HG03558 (cell line): ENCODE measurements around the gene PAQR6.

Experiments
- ATAC-seq: cut with Tn5 transposase; IDR thresholded peaks from one replicate; pipeline ENCODE4 v1.9.1; 2021; ENCODE audit warnings: moderate number of reproducible peaks; ENCODE audit not compliant: unreplicated experiment; ENCODE audit errors: extremely low read depth

The PAQR6 gene, protein sequence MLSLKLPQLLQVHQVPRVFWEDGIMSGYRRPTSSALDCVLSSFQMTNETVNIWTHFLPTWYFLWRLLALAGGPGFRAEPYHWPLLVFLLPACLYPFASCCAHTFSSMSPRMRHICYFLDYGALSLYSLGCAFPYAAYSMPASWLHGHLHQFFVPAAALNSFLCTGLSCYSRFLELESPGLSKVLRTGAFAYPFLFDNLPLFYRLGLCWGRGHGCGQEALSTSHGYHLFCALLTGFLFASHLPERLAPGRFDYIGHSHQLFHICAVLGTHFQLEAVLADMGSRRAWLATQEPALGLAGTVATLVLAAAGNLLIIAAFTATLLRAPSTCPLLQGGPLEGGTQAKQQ

DNA sequence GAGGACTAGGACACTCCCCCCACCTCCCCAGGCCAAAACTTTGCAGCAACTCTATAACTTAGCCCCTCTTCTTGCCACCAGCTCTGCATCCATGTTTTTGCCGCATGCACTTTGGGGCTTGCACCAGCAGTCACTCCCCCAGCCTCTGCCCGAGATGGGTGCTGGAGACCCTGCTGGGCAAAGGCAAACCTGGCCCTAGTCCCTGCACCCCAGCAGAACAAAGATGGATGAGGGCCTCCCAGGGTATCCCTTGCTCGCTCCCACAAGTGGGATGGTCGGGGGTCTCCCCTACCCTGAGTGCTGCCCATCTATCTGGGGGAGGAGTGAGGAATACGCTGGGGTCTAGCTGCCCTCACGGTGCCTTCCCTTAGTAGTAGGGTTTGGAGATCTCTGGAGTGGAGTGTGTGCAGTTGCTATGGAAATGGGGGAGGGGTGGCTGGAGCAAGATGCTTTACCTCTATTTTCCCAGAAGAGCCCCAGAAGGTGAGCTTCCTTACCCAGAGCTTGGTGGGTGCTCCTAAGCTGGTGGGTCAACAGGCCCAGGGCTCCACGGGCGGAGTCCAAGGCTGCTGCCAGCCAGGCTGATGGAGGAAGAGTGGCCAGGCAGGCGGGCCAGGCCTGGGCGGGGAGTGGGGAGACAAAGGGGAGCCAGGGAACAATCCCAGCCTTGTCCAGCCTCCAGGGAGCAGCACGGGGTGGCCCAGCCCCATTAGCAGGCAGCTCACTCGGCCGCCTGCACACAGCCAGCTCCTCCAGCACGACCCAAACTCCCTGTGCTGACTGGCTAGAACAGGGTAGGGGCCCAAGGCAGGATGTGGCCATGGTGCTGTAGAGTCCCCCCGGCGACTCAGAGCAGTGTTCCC, at the start of gene PAQR6:
Gene PAQR6 (minus strand): TSS at position 597 of the 863 bp plus-strand sequence. CDS start 1,325 bp downstream, outside the sequence.
- no peak for ATAC-seq

DNA sequence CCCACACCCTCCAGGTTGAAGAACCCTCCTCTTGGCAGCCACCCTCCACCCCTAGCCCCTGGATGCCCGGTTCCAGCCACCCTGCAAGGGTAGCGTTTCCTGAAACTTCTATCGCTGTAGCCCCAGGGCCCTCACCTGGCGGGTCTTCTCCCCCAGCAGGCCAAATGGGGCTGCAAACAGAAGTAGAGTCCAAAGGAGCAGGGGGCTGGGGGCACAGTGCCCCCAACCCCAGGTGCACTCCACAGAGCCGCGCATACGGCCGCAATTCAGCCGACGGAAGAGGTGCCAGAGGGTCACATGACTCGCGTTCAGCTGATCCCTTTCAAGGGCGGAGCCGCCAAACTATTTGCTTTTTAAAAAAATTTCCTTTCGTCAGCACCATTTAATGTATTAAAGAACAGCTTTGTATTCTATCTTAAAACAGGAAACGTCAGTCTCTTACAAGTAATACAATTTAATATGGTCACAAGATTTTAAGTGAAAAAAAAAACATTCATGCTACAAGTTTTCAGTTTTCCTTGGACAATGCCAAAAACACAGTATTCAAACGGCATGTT, 47.6 kb upstream of the PAQR6 start, which contains the start of gene GLMP:
Gene GLMP (minus strand): TSS at position 289 of the 557 bp plus-strand sequence. CDS start 34 bp downstream, at position 255.
- no peak for ATAC-seq

DNA sequence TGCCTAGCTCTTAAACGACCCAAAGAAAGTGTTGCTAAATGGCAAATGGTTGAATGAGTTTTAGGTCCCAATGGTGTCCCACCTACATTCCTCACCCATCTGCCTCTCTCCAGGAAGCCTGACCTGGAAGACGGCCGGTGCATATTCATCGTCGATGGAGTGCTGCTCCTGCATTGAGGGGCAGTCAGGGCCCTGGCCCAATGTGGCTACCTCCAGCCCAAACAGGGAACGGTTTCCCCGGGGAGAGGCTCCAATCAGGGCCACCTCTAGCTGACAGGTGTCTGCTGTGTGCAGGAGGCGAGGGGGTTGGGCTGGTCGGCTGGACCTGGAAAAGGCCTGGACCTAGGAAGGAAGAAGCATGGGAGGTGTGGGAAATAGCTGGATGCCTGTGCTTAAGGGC, 46.0 kb upstream of the PAQR6 start:
- ATAC-seq = no peak

DNA sequence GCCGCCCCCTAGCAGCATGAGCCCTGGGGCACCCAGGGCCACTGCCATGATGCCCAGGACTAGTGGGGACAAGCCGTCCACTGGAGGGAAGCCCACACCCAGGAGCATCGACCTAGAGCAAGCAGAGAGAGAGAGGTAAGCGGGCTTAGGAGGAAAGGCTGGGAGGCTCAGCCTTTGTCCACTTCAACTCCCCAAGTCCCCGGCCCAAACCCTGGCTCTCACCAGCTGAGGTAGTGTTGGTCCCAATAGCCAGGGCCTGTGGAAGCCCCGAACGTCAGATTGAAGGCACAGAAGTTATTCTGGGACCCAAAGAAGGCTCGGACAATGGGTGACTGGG, 45.2 kb upstream of the PAQR6 start:
- no peak for ATAC-seq

DNA sequence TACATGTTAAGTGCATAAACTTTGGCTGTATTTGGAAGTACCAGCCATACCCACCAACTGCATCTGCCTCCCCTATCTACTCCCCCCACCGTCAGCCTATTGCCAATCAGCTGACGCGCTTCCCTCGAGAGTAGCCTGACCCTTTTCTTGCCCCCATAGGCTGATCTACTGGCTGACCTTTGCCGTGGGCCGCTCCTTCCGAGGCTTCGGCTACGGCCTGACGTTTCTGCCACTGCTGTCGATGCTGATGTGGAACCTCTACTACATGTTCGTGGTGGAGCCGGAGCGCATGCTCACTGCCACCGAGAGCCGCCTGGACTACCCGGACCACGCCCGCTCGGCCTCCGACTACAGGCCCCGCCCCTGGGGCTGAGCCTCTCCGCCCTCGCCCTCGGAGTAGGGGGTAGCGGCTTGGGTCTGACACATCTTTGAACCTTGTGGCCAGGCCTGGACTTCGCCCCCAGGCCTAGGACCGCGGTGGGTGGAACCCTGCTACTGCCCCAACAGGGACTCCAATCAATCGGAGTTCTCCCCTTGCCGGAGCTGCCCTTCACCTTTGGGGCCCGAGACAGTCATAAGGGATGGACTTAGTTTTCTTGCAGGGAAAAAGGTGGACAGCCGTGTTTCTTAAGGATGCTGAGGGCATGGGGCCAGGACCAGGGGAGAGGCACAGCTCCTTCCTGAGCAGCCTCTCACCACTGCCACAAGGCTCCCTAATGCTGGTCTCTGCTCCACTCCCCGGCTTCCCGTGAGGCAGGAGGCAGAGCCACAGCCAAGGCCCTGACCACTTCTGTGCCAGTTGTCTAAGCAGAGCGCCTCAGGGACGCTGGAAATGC, 43.6 kb upstream of the PAQR6 start:
- ATAC-seq = no peak

DNA sequence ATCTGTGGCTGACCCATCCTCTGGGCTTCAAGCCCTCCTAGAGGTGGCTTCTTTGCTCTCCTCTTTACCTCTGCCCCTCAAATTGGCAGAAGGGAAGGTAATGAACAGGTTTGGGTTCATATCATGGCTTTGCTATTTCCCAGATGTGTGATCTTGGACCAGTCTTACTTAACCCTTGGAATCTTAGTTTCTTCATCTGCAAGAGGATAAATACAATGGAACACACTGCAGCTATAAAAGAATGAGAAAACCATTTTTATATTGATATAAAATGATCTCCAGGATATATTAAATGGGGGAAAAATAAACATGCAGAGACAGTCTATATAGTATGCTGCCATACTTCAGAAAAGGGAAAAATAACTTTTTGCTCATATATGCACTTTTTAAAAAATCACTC, 42.0 kb upstream of the PAQR6 start:
- no peak for ATAC-seq

DNA sequence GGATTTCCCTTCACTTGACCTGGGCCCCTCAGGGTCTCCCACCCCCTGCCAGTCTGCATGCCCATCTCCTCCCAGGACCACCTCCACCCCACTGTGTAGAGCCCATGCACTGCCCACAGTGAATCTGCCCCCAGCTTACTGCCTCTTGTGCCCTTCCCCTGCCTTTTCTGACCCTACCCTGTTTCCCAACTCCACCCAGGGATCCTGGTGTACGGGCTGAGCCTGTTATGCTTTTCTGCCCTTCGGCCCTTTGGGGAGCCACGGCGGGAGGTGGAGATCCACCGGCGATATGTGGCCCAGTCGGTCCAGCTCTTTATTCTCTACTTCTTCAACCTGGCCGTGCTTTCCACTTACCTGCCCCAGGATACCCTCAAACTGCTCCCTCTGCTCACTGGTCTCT, 38.2 kb upstream of the PAQR6 start:
- no peak for ATAC-seq

DNA sequence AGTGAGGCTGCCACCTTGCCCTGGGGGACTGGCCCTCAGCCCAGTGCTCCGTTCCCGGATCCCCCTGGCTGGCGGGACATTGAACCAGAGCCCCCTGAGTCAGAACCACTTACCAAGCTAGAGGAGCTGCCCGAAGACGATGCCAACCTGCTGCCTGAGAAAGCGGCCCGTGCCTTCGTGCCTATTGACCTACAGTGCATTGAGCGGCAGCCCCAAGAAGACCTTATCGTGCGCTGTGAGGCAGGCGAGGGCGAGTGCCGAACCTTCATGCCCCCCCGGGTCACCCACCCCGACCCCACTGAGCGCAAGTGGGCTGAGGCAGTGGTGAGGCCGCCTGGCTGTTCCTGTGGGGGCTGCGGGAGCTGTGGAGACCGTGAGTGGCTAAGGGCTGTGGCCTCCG, 37.6 kb upstream of the PAQR6 start:
- no peak for ATAC-seq

DNA sequence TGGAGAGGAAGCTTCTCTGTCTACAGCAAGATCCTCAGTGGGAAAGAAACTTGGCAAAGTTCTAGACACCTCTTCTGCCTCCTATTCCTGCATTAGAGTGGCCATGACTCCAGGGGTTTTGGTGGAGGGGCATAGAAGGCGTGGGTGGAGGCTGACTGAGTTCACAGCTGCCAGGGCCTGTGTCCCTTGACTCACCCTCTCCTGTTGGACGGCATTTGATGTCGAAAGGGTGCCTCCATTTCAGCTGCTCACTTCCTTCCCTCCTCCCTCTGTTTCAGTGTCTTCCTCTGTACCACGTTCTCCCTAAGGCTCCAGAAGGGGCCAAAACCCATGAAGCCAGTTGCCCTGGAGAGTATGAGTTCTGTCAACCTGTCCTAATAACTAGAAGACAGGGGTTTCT, 36.9 kb upstream of the PAQR6 start:
- ATAC-seq = no peak

DNA sequence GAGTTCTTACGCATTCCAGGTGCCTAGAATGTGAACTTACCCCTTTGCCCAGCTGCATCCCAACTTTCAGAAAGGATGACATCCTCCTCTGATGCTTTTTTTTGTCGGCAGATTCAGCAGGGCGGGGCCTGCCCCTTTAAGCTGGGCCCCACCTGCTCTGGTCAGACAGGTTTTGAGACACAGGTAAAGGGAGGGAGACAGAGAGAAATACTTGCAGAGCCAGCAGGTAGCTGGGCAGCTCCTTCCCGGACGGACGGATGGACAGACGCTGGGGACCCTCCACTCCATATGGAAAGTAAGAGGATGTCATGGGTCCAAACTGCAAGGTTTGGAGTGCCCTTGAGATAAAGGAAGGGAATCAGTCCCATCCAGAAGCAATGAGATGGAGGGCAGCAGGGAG, 36.3 kb upstream of the PAQR6 start, which contains the start of gene TMEM79:
Gene TMEM79 (plus strand): TSS at position 214 of the 400 bp plus-strand sequence. CDS start 902 bp downstream, outside the sequence.
- no peak for ATAC-seq

DNA sequence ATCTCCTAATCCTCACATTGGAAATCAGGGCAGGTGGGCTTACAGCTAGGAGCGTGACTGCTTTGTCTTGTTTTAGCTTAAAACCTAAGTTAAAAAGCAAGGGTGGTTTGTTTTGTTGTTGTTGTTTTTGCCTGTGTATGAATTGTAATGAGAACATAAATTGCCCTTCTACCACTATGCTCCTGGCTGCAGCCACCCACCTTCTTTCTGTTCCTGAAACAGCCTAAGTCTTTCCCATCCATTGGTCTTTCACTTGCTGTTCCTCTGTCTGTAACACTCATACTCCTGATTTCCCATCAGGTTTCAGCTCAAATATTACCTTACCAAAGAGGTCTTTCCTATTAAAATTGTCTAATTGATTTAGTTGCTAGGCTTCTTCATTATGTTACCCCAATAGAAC, 35.7 kb upstream of the PAQR6 start:
- ATAC-seq = no peak

DNA sequence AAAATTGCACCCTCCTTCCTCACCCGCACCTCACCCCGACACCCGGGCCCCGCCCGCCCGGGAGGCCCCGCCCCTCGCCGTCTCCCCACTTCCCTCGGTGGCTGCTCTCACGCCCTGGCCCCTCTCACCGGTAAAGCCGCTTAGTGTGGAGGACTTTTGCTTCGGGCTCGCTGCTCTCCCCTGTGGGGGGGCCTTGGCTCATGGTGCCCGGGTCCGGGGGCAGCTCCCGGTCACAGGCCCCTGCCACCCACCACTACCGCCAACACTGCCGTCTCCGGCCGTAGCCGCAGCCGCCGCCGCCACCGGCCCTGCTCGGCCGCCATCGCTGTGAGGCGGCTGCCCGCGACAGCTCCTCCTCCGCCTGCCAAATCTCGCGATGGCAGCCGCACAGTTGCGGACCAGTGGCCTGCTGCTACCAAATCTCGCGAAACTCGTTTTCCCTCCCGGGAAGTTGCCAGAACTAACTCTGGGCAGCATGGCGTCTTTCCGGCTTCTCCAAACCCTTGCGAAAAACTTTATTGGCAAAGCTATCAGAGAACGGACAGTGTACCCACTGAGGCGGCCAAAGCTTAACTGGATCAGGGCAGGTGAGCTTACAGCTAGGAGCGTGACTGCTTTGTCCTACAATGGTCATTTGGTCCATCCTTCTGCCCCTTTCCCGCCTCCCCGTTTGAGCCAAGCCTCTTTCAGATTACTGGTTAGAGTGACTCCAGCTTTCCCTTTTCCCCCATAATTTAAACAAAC, 34.8 kb upstream of the PAQR6 start, which contains the start of gene SMG5:
Gene SMG5 (minus strand): TSS at position 347 of the 744 bp plus-strand sequence. CDS start 145 bp downstream, at position 202.
- peak; percentile 71 for ATAC-seq

DNA sequence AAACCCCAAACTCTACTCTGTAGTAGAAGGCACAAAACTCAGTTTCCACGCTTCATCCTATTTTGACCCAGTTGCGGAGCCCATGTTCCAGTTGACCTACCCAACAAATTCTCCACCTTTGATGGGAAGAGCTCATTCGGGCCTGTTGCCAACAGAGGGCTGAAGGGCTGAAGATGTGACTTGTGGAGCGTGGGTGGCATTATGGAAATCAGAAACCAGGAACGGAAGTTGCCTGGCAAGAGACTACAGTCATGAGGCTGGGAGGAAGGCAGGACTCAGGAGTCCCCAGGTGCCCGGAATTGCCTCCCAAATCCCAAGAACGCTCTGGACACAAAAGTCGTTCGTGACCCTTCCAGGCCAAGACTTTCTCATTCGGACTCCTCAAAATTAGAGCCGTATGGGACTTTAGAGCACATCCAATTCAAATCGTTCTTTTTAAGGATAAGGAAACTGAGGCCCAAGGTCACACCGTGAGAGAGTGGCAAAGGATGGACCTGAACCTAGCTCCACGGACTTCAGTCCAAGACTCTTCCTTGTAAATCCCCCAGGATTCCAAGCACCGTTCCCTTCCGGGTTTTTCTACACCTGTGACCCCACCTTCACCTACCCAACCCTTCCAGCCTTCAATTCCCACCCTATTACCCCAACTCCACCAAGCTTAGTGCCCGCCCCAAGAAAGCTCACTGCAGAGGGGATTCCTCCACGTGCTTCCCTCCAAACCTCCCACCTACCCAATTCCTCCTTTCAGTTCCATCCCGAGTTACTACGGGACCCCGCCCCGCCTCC, 34.0 kb upstream of the PAQR6 start:
- ATAC-seq = no peak

DNA sequence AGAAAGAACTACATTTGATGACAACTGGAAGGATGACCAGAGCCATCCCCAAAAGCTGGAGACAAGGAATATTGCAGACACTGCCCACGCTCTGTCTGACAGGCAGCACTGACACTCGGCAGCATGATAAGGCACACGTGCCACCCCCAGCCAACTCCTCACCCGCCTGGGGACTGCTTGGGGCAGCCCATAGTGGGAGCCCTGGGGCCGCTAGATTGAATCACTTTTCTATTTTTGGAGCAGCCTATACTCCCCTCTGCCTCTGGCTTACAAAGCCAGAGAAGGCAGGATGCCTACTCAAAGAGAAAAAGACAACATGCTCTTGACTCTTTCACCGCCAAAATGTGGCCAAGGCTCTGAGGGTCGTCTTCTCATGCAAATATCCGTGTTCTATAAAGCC, 33.4 kb upstream of the PAQR6 start:
- ATAC-seq = peak; percentile 32

DNA sequence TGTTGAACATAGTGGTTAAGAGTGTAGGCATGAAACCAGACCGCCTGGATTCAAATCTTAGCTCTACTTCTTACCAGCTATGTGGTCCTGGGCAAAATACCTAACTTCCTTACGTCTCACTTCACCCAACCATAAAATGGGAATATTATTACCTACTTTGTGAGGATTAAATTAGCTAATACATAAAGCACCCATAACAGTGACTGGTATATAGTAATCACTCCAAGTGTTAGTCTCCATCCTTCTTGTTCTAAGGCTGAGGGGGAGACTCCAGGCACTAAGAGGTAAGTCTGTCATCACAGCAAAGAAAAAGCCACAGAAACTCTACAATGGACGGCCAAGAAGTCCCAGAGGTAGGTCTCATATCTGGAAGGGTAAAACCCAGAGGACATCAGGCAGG, 32.0 kb upstream of the PAQR6 start:
- no peak for ATAC-seq

DNA sequence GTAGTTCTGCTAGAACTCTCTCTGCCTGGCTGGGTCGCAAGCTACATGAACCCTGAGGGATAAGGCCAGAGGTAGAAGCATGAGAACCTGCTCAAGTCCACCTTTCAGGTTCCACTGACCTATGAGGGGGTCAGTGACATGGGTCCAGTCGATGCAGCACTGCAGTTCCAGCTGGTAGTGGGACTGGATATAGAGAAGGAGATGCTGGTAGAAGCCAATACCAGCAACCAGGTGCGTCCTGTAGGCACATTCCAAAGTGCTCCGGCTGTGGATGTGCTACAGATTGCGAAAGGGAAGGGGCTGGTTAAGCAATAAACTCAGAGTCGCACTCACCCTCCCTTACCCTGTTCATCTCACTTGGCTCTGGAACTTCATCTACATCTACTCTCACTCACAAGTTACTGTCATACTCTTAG, 29.1 kb upstream of the PAQR6 start:
- ATAC-seq = no peak

DNA sequence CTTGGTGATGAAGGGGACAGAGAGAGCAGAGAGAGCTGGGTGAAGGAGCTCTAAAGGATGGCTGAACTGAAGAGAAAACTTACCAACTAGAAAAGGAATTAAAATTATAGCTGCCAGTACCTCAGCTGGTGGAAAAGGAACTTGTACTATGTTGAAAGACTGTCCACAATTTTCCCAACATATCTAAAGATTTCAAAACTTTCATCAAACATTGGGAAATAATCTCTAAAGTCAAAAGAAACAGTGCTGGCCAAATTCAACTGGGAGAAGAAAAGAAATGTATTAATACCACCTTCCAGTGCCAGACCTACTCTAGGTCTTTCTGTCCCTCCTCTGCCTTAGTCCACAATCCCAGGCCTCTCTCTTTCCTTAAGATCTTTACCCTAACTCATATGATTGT, 28.7 kb upstream of the PAQR6 start:
- ATAC-seq = no peak

DNA sequence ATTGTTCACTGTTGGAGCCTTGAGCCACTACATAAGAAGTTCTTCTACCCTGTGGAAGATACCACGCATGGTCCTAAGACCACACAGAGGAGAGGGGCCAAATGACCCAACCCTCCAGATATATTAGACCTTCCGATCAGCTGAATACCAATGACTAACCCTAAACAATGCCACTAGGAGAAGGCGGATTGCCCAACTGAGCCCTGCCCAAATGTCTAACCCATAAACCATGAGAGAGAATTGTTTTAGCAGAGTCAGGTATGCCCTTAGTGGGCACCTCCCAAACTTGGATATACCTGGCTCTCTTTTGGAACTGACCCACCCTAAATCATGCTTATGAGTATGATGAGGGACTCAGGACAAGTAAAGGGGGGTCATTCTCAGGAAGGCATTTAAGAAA, 22.5 kb upstream of the PAQR6 start:
- ATAC-seq = no peak

DNA sequence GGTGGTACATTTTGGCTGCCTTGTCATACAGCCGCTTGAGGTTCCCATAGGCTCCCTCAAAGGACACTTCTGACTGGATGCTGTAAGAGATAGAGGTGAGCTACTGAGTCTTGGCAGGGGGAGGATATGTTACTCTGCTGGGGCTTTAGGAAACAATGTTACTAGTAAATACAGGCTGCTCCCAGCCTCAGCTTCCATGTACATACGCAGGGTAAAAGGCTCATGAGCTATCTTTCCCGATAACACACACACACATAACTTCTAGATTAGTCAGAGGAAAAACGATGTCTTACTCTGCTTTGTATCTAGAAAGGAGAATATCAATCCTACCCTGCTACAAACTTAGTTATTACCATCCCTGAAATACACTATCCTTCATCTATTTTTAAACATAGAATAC, 20.5 kb upstream of the PAQR6 start:
- ATAC-seq = no peak
